ENCODE measurements around the gene EN2. TPM values are rescaled to one million over a fixed set of nuclear protein-coding genes. Genes with fewer than 3 reads are reported as not detected.
A peak's percentile ranks its signal among the peaks of the same experiment; 100 is the strongest.

The EN2 gene
- total RNA-seq, 8 experiments from 2014 or later, result 0.10 to 1.3 (median 0.49) TPM; not detected in 1

DNA sequence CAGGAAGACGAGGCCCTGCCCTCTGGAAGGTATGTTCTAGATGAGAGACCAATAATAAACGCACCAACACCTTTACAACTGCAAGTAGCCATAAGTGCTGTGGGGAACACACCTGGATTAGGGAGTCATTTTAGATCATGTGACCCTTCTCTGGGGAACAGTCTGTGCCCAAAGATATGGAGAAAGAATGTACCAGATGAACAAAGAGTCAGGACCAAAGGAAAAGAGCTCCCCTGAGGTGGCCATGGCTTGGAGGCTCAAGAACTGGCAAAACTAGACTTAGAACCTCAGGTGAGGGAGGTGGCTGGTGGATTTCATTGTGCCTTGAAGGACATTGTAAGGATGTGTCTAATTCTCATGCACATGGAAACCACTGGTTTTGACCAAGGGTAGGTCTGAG is 10.3 kb upstream of the EN2 start:
- ATAC-seq (replicated peaks in 6 of 8), result no peak
- Histone ChIP-seq H3K4me3 (no peak overlapping the region), H3K4me1 (replicated peaks in 1 of 2) (peaks cover 0 to 4% of the 10 kb centered on the region in 2 donors), H3K27ac (no peak overlapping the region)
- WGBS, 10 experiments, result 0 to 100% (median 18%) methylated on average over 1 to 2 of the region's 2 CpGs; no CpG with 5 or more reads in 5 of the 10 experiments
- in situ Hi-C loops (cut with MboI; ENCODE audit: low pct_unique_long_range_greater_than_20kb in 2 of 9, low sequenced_read_pairs in 9 of 9, unreplicated experiment in 9 of 9), result no loop called here

DNA sequence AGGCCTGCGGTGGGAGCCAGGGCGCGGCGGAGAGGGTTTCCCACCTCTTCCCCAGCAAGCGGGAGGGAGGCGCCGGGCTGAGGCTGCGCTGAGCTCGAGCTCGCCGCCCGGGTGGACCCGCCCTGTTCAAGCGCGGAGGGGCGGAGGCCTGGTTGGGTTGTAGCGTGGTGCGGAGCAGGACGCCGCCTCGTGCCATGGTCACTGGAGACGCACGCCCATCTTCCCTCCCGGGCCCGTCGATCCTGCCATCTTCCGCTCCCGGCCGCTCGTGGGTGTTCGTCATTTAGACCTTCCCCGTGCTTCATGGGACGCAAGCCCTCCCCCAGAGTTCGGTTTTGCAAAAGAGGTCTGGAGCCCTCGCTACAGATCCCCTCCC is 9.3 kb upstream of the EN2 start:
- peak overlapping the region in 1 of 5 donors; percentile 16 for H3K4me3 ChIP-seq
- ATAC-seq (replicated peaks in 6 of 8), result peak in 7 of 8 experiments; percentile 28 to 99 (median 49)
- no peak overlapping the region for H3K27ac ChIP-seq
- WGBS, 10 experiments, result 4% methylated on average over 10 of the region's 35 CpGs; no CpG with 5 or more reads in 9 of the 10 experiments
- in situ Hi-C loops (cut with MboI; ENCODE audit: low pct_unique_long_range_greater_than_20kb in 2 of 9, low sequenced_read_pairs in 9 of 9, unreplicated experiment in 9 of 9), result no loop called here
- peaks cover 0 to 4% of the 10 kb centered on the region in 2 donors for H3K4me1 ChIP-seq (replicated peaks in 1 of 2)

DNA sequence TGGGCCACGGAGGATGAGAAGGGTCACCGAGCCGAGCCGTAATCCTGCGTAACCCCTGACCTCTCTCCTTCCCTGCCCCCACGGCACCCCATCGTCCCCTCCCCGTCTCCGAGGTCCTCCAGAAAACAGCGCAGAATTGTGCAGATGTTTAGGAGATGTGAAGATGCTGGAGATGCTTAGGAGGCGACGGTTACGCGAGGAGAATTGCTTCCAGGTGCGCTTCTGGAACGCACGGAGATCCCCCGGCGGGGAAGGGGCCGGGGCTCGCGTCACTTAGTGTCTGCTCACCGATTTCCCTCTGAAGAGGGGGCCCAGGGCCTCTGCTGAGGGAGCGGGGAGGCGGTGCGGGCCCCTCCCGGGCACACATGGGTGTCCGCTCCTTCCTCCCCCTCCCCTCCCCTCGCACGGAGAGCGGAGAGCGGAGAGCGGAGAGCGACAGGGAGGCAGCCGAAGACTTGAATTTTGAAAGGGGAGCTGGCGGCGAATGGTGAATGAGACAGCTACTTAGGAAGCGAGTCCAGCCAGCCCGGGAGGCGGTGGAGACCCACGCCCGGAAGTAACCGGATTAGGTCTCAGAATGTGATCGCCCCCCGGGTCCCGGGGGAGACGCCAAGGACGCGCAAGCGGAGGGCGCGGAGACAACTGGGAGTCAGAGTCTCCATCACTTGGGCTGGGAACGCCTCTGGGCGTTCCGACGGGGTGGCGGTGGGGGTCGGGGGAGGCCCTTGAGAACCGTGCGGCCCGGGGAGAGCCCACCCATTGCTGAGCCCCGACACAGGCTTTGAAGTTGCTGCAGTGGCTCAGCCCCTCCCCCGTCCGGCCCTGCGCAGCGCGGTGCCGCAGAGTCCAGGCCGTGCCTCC is 8.7 kb upstream of the EN2 start:
- peaks cover 0 to 4% of the 10 kb centered on the region in 2 donors for H3K4me1 ChIP-seq (replicated peaks in 1 of 2)
- in situ Hi-C loops (cut with MboI; ENCODE audit: low pct_unique_long_range_greater_than_20kb in 2 of 9, low sequenced_read_pairs in 9 of 9, unreplicated experiment in 9 of 9), result no loop called here
- ATAC-seq (replicated peaks in 6 of 8), result peak in 5 of 8 experiments; percentile 18 to 65 (median 60)
- H3K4me3 ChIP-seq, result peak overlapping the region in 2 of 5 donors; percentile 11 to 16
- no peak overlapping the region for H3K27ac ChIP-seq
- WGBS, 10 experiments, result 0 to 8% methylated on average over 6 to 8 of the region's 69 CpGs; no CpG with 5 or more reads in 8 of the 10 experiments

DNA sequence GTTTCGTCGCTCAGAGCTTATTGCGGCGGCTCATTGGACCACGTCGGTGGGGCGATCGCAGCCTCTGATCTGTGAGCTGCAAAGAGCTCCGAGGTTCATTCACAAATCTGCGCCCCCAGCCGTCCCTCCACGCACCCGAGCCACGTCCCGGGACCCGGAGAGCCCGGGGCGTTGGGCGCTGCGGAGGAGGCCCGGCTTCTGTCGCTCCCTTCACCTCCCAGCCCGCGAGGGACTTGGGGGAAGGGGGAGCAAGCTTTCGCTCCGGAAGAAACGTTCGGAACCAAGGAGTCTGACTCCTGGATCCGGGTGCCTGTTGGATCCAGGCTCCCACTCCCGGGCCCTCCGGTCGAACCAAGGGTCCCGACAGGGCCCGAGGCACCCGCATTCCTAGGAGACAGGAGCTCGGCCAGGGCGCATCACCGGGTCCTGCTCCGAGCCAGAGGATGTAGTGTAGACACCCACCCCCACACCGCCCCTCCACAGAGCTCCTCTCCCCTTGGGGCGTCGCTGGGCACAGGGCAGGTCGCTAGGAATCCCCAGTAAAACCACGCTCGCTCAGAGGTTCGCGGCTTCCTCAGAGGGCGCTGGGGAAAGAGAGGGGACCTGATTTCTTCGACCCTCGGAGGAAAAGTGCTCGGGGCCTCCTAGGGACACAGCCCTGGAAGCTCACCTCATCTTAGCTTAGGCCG is 7.9 kb upstream of the EN2 start:
- in situ Hi-C loops (cut with MboI; ENCODE audit: low pct_unique_long_range_greater_than_20kb in 2 of 9, low sequenced_read_pairs in 9 of 9, unreplicated experiment in 9 of 9), result no loop called here
- ATAC-seq (replicated peaks in 6 of 8), result no peak
- no peak overlapping the region for H3K4me3 ChIP-seq
- WGBS, 10 experiments, result 0% methylated on average over 1 to 12 of the region's 52 CpGs; no CpG with 5 or more reads in 6 of the 10 experiments
- peaks cover 0 to 4% of the 10 kb centered on the region in 2 donors for H3K4me1 ChIP-seq (replicated peaks in 1 of 2)
- no peak overlapping the region for H3K27ac ChIP-seq

DNA sequence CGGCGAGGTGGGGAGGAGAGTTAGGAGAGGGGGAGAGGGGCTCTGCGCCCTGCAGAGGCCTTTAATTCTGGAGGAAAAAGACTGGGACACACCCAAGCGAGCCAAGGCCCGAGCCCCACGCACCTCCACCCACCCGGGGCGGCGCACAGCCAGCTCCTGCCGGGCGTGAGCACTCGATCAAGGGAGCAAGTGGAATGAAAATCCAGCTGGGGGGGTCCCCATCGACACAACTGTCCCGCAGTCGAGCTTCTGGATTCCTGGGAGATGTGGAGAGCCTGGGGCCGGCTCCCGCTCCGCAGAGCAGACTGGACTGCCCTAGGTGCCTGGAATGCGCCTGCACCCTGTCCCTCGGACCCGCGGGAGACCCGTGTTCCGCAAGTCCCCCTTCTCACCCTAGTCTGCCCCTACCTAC is 7.4 kb upstream of the EN2 start:
- H3K4me3 ChIP-seq, result no peak overlapping the region
- WGBS, 10 experiments, result 6 to 20% methylated on average over 1 to 7 of the region's 24 CpGs; no CpG with 5 or more reads in 8 of the 10 experiments
- H3K4me1 ChIP-seq (replicated peaks in 1 of 2), result peaks cover 0 to 4% of the 10 kb centered on the region in 2 donors
- in situ Hi-C loops (cut with MboI; ENCODE audit: low pct_unique_long_range_greater_than_20kb in 2 of 9, low sequenced_read_pairs in 9 of 9, unreplicated experiment in 9 of 9), result no loop called here
- ATAC-seq (replicated peaks in 6 of 8), result no peak
- H3K27ac ChIP-seq, result no peak overlapping the region

DNA sequence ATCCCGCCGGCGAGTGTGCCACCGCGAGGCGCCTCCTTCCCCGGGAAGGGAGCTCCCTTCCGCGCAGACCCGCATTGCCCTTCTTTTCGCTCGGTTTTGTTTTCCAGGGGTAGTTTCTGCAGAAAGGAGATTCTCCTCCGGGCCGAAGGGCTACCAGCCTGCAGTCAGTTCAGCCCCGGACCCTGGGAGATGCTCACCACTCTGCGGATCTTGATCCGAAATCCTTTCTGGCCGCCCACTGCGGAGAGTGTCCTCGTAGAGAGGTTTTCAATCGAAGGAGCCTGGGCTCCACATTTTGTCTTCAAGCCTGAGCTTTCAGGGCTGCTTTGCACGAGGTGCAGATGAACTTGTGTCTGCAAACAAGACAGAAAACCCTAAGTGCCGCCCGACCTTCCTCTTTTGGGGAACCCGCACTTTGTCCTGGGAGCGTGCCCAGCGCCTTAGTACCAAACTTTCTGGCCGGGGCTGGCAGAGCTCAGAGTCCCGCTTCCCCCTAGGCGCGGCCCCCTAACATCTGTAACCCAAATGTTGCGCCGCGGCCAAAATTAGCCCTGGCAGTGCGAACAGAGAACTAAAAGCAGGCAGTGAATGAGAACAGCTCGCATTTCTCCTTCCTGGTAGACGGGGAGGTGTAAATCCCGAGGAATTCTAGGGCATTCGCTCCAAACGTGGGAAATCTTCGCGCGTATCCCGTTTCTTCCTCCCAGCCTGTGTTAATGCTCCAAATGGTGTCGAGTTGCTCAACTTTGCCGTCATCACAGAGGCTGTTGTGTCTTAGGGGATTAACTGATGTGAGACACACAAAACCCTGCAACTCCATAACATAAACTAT is 6.7 kb upstream of the EN2 start:
- ATAC-seq (replicated peaks in 6 of 8), result no peak
- H3K4me3 ChIP-seq, result no peak overlapping the region
- H3K27ac ChIP-seq, result no peak overlapping the region
- 0 to 11% (median 3%) methylated on average over 5 to 34 of the region's 46 CpGs; no CpG with 5 or more reads in 2 of the 10 experiments for WGBS, 10 experiments
- peaks cover 0 to 4% of the 10 kb centered on the region in 2 donors for H3K4me1 ChIP-seq (replicated peaks in 1 of 2)
- in situ Hi-C loops (cut with MboI; ENCODE audit: low pct_unique_long_range_greater_than_20kb in 2 of 9, low sequenced_read_pairs in 9 of 9, unreplicated experiment in 9 of 9), result no loop called here

DNA sequence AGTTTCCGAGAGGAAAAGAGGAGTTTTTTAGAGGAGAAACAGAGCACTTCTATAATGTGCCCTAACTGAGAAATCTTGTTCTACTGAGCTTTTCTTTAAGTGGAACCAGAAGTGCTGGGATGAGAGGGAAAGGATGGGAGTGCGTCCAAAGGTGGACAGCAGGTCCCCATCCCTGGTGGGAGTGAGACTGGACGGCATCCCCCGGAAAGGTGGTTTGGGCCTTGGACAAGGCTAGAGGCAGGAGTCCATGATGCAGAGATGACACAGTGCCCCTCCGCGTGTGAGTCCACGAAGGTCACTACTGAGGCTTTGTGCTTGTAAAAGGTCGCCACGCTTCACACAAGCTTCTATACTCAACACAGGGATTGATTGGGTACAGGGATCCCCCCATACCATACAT is 6.1 kb upstream of the EN2 start:
- in situ Hi-C loops (cut with MboI; ENCODE audit: low pct_unique_long_range_greater_than_20kb in 2 of 9, low sequenced_read_pairs in 9 of 9, unreplicated experiment in 9 of 9), result no loop called here
- H3K4me1 ChIP-seq (replicated peaks in 1 of 2), result peaks cover 0 to 9% of the 10 kb centered on the region in 2 donors
- no peak overlapping the region for H3K4me3 ChIP-seq
- 0 to 23% (median 8%) methylated on average over 1 to 9 of the region's 9 CpGs; no CpG with 5 or more reads in 2 of the 10 experiments for WGBS, 10 experiments
- no peak overlapping the region for H3K27ac ChIP-seq
- ATAC-seq (replicated peaks in 6 of 8), result no peak

DNA sequence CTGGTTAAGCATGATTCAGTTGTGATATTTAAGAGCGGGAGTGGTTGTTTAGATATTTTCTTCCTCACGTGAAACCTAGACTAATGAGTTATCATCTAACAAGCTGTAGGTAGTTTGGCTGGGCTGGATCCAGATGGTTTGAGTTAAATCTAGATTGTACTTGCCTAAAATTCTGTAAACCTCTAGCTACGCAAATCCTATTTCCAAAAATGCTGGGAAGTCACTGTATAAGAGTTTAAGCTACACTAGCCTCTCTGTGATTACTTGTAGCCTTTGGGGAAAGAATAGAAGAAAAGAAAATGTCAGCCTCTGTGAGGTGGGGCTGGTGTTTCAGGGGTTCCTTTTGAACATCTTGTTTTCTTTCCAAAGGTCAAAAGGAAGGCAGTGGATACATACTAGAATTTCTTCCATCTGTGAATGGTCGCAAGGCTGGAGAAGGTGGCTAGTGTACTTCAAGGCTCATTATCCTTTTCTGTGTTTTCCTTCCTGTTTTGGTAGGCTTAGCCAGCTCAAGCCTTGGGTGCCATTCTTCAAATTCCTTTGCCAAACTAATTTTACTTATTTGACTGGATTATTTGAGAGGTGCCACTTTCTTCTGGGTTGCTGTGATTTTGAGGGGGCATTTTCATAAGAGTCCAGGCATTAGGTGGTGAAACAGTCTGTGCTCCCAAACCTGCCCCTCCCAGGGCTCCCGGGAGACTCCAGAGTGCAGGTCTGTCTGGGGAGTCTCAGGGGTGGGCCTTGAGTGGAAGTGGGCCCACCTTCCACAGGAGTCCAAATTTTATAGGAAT is 5.2 kb upstream of the EN2 start:
- no peak overlapping the region for H3K4me3 ChIP-seq
- peaks cover 0 to 9% of the 10 kb centered on the region in 2 donors for H3K4me1 ChIP-seq (replicated peaks in 1 of 2)
- WGBS, 10 experiments, result 20 to 75% (median 47%) methylated on average over 1 to 5 of the region's 5 CpGs; no CpG with 5 or more reads in 2 of the 10 experiments
- ATAC-seq (replicated peaks in 6 of 8), result no peak
- in situ Hi-C loops (cut with MboI; ENCODE audit: low pct_unique_long_range_greater_than_20kb in 2 of 9, low sequenced_read_pairs in 9 of 9, unreplicated experiment in 9 of 9), result no loop called here
- H3K27ac ChIP-seq, result no peak overlapping the region

DNA sequence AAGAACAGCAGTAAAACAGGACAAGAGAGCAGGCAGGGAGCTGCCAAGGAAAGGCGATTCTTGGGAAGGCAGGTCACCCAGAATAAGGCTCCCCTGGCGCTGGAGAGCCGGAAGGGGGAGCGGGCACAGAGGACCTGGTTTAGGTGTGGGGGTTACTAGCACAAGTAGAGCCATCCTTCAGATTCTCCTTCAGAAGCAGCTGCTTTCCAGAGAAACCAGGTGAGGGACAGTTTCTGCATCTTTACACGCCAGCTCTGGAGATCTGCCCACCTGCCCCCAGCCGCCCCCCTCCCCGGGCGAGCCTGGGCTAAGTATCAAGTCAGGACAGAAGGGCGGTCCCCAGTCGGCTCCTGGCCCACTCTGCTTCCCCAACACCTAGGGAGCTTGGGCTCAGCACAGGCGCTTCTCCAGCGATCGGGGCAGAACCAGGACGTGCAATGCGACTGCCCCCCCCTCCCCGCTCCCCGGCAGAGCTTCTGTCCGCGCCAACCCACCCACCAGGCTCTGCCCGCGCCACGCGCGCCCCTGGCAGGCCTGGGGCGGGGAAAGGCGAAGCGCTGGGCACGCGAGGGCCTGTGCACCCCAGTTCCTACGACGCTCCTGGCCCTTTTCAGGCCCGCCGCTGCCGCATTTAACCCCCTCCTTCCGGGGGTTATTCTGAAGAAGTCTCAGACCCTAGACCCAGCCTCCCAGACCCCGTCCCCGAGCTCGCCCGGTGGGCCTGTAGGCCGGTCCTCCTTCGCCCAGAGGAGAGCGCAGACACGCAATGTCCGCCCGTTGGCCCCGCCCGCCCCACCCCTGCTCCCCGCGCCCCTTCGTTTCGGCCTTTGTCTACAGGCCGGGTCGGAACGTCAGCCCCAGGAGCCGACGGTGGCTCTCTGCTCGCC is 4.4 kb upstream of the EN2 start:
- H3K4me3 ChIP-seq, result no peak overlapping the region
- in situ Hi-C loops (cut with MboI; ENCODE audit: low pct_unique_long_range_greater_than_20kb in 2 of 9, low sequenced_read_pairs in 9 of 9, unreplicated experiment in 9 of 9), result no loop called here
- peaks cover 0 to 14% of the 10 kb centered on the region in 2 donors for H3K4me1 ChIP-seq (replicated peaks in 1 of 2)
- ATAC-seq (replicated peaks in 6 of 8), result no peak
- WGBS, 10 experiments, result 0 to 40% (median 0%) methylated on average over 1 to 5 of the region's 57 CpGs; no CpG with 5 or more reads in 7 of the 10 experiments
- H3K27ac ChIP-seq, result no peak overlapping the region

DNA sequence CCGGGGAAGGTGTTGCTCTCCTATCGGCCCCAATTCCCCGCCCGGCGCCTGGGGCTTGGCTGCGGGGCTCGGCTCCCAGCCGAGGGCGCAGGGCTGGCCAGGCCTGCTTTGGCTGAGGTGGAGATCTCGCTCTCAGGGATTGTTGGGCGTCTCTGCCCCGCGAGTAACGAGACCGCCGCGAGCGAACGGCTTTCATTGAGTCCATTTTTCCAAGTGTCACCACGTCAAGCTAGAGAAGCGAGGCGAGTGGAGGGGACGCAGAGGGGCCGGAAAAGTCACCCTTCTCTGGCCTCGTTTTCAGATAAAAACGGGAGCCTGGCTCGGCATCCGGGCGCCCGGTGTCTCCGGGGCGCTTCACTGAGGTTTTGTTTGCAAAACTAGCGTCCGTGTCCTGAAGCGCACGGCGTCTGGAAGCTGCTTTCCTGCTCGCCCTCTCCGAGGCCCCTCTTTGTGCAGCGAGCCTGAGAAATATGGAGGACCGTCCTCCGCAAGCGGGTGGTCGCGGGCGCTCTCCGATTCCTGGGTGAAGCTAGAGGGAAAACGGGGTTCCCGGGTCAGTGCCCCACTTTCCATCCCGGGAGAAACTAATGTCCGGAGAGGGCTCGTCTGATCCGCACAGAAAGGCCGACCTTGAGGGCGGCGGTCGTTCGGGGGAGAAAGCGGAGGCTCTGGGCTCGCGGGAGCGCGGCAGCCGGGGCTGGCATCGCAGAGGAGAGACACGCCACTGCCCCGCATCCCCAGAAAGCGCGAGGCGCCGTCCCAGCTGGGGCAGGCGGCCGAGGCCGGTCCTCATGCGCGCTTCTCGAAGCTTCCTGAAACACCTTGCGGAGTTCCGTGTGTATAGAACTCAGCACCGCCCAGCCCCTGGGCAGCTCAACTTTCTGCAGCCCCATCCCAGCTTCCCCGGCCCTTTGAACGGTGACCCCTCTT is 3.5 kb upstream of the EN2 start:
- no peak overlapping the region for H3K27ac ChIP-seq
- 0 to 10% (median 2%) methylated on average over 2 to 28 of the region's 82 CpGs; no CpG with 5 or more reads in 4 of the 10 experiments for WGBS, 10 experiments
- H3K4me1 ChIP-seq (replicated peaks in 1 of 2), result peaks cover 0 to 17% of the 10 kb centered on the region in 2 donors
- H3K4me3 ChIP-seq, result peak overlapping the region in 2 of 5 donors; percentile 1 to 2
- ATAC-seq (replicated peaks in 6 of 8), result no peak
- in situ Hi-C loops (cut with MboI; ENCODE audit: low pct_unique_long_range_greater_than_20kb in 2 of 9, low sequenced_read_pairs in 9 of 9, unreplicated experiment in 9 of 9), result no loop called here

All from motor neuron (in vitro differentiated cells).